KOPT-K1 (cell line): ENCODE results near the gene APOBEC3A.
"Not testable (repeated sequence)": the region's sequence is repeated elsewhere in the genome, so short reads cannot be mapped to it uniquely, and the experiment has no call there.

ENCODE experiments used
- H3K27ac ChIP-seq: fragments of 200-600 bp; sonication (generic); 2 replicates; pipeline ENCODE4 v1.5.1; 2016; ENCODE audit warnings: antibody characterized with exemption, mild to moderate bottlenecking, low read depth, low read length; ENCODE audit not compliant: poor library complexity, severe bottlenecking
- H3K36me3 ChIP-seq: fragments of 200-600 bp; sonication (generic); 2 replicates; pipeline ENCODE4 v1.5.1; 2017; ENCODE audit warnings: antibody characterized with exemption, mild to moderate bottlenecking, low read length, moderate library complexity; ENCODE audit not compliant: insufficient read depth
- H3K9me3 ChIP-seq: fragments of 200-600 bp; sonication (generic); 2 replicates; pipeline ENCODE4 v1.5.1; 2017; ENCODE audit warnings: antibody characterized with exemption, low read length, mild to moderate bottlenecking; ENCODE audit not compliant: insufficient read depth, poor library complexity, severe bottlenecking

The APOBEC3A gene

GRCh38 chr22:39003165-39003638, 45.8 kb downstream of the APOBEC3A start:
- no peak overlapping the region for H3K27ac ChIP-seq
- peaks cover 14% of the 10 kb centered on the region for H3K9me3 ChIP-seq
- no peaks in the 10 kb centered on the region for H3K36me3 ChIP-seq

- Histone ChIP-seq H3K36me3 (no peaks in the 10 kb centered on the region), H3K27ac (no peak overlapping the region), H3K9me3 (no peaks in the 10 kb centered on the region)
These were observed 49.8 kb downstream of the APOBEC3A start for GRCh38 chr22:39007177-39007576.

GRCh38 chr22:39008271-39008850, 51.0 kb downstream of the APOBEC3A start:
- not testable (repeated sequence) for H3K9me3 ChIP-seq, H3K27ac ChIP-seq, H3K36me3 ChIP-seq

GRCh38 chr22:39010946-39011345, 53.5 kb downstream of the APOBEC3A start:
- no peaks in the 10 kb centered on the region for H3K36me3 ChIP-seq
- no peak overlapping the region for H3K27ac ChIP-seq
- no peaks in the 10 kb centered on the region for H3K9me3 ChIP-seq
